ENCODE data around the gene NHEJ1. TPM values are rescaled to one million over a fixed set of nuclear protein-coding genes. Genes with fewer than 3 reads are reported as not detected.

NHEJ1 gene
- total and polyA plus RNA-seq, 9 of the 15 experiments (the other 6 are each of a cell fraction or from before 2014, with no cell fraction given), result 9.0 to 23.7 (median 13.9) TPM

GRCh38 chr2:219031005-219031738, 129.4 kb downstream of the NHEJ1 start:
- WGBS (ENCODE audit: insufficient coverage, low coverage, missing lambda C conversion rate), result 10% methylated on average over 10 of the region's 21 CpGs
- TF ChIP-seq ZBTB26 (CRISPR knock-in tag; IDR thresholded peaks at IDR 0.05) (no peak), SNAPC5 (CRISPR knock-in tag; IDR thresholded peaks at IDR 0.05) (no peak), ZNF79 (CRISPR knock-in tag; IDR thresholded peaks at IDR 0.05; ENCODE audit: low read depth) (no peak), RAD21 (CRISPR knock-in tag; conservative IDR thresholded peaks at IDR 0.05 in 1 of 2, IDR thresholded peaks at IDR 0.05 in 1 of 2) (no peak), BCLAF1 (IDR thresholded peaks at IDR 0.05; ENCODE audit: borderline replicate concordance in 1 of 2, control insufficient read depth in 1 of 2, low read depth in 2 of 2, low read length in 1 of 2) (no peak), ZC3H8 (IDR thresholded peaks at IDR 0.05) (no peak), CREB3 (tag; conservative IDR thresholded peaks at IDR 0.05; ENCODE audit: low read depth) (no peak), SMARCB1 (IDR thresholded peaks at IDR 0.05; ENCODE audit: insufficient read length, low read depth) (no peak)
- TF ChIP-seq, protein P1, sequence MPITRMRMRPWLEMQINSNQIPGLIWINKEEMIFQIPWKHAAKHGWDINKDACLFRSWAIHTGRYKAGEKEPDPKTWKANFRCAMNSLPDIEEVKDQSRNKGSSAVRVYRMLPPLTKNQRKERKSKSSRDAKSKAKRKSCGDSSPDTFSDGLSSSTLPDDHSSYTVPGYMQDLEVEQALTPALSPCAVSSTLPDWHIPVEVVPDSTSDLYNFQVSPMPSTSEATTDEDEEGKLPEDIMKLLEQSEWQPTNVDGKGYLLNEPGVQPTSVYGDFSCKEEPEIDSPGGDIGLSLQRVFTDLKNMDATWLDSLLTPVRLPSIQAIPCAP (CRISPR knock-in tag; IDR thresholded peaks at IDR 0.05; ENCODE audit: borderline replicate concordance), result no peak

More at GRCh38 chr2:219031005-219031738, 129.4 kb downstream of the NHEJ1 start:
- ATAC-seq (no peak), FAIRE-seq (no peak), DNase-seq (ENCODE audit: extremely low read depth in 1 of 4, low spot score in 3 of 4) (no peak)
- CTCF ChIA-PET (ENCODE audit: low intra/inter-chr PET ratio), result interaction anchor here (1.4 to 3.8 kb wide), 2 partner anchors 88 to 124 kb away, joined by 3 to 31 read pairs; no protein-coding TSS in a partner anchor
- Histone ChIP-seq H3K9me1 (ENCODE audit: control insufficient read depth, insufficient read depth, low read length) (no peaks in the 10 kb centered on the region), H3K9me3 (replicated peaks; ENCODE audit: control insufficient read depth, insufficient read depth, low read depth, low read length) (no peaks in the 10 kb centered on the region), H3K4me1 (replicated peaks in 1 of 2; ENCODE audit: control insufficient read depth in 2 of 2, insufficient read depth in 2 of 2, low read length in 2 of 2) (peaks cover 0 to 4% of the 10 kb centered on the region in 2 experiments; a peak in 1 of 5 replicates), H3K9ac (ENCODE audit: insufficient read depth in 1 of 2, low read depth in 2 of 2, low read length in 2 of 2) (no peak overlapping the region), H3K4me3 (no peak overlapping the region), H3K27ac (ENCODE audit: extremely low read depth, low read depth, low read length) (no peak overlapping the region), H3K79me2 (ENCODE audit: control insufficient read depth, insufficient read depth, low read length) (no peaks in the 10 kb centered on the region), H3K36me3 (ENCODE audit: control insufficient read depth, insufficient read depth, low read length) (no peaks in the 10 kb centered on the region), H3K27me3 (ENCODE audit: control insufficient read depth in 2 of 2, insufficient read depth in 2 of 2, low read length in 2 of 2) (peaks cover 5 to 54% of the 10 kb centered on the region in 2 experiments; a peak in 4 of 5 replicates), H4K20me1 (replicated peaks; ENCODE audit: control insufficient read depth, insufficient read depth, low read length) (no peaks in the 10 kb centered on the region; the same call in 1 of the 2 replicates), H2AFZ (ENCODE audit: low read depth, low read length) (no peak overlapping the region), H3K4me2 (ENCODE audit: insufficient read depth, low read length) (no peak overlapping the region)
- intact Hi-C loops (cut with micrococcal nuclease), result no loop called here
- in situ Hi-C loops (cut with MboI), result no loop called here
- BruUV-seq (replicated peaks), result no TSS peak
- POLR2A ChIA-PET, result interaction anchor here (0.7 kb wide), 1 partner anchor 11 kb away, joined by 3 read pairs; no protein-coding TSS in a partner anchor

Measured in K562 (cell line).